ENCODE data around the gene RENBP. TPM values are rescaled to one million over a fixed set of nuclear protein-coding genes. Genes with fewer than 3 reads are reported as not detected.
A peak's percentile ranks its signal among the peaks of the same experiment; 100 is the strongest.

RENBP gene
- total RNA-seq, 1 donor from 2014 or later = 7.2 TPM

DNA sequence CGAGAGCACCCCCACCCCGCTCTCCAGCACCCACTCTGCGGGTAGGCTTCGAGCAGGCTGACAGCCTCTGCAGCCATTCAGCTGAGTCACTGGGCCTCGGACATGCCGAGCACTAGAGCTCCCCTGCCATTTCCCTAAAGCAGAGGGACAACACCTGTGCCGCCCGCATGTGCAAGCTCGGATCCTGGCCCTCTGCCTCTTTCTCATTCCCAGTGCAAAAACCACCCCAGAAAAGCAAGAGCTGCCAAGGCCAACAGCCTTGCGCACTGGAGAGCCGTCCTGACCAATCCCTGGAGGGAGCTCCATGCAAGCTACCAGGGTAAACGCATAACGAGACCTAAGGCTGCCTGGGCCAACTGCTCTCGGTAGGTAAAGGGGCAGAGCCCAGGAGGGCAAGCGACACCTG lies 21.8 kb upstream of the RENBP start:
- H3K4me1 Mint-ChIP-seq = peaks cover 38% of the 10 kb centered on the region
- peaks cover 9% of the 10 kb centered on the region for H3K36me3 Mint-ChIP-seq
- DNase-seq (ENCODE audit: low spot score in 2 of 2, unreplicated experiment in 2 of 2) = no peak
- H3K4me3 Mint-ChIP-seq = no peak overlapping the region
- peak overlapping the region; percentile 61 for H3K27ac Mint-ChIP-seq
- H3K27me3 Mint-ChIP-seq (ENCODE audit: low read depth) = no peaks in the 10 kb centered on the region
- H3K9me3 Mint-ChIP-seq = no peaks in the 10 kb centered on the region
- TF ChIP-seq, protein P1, sequence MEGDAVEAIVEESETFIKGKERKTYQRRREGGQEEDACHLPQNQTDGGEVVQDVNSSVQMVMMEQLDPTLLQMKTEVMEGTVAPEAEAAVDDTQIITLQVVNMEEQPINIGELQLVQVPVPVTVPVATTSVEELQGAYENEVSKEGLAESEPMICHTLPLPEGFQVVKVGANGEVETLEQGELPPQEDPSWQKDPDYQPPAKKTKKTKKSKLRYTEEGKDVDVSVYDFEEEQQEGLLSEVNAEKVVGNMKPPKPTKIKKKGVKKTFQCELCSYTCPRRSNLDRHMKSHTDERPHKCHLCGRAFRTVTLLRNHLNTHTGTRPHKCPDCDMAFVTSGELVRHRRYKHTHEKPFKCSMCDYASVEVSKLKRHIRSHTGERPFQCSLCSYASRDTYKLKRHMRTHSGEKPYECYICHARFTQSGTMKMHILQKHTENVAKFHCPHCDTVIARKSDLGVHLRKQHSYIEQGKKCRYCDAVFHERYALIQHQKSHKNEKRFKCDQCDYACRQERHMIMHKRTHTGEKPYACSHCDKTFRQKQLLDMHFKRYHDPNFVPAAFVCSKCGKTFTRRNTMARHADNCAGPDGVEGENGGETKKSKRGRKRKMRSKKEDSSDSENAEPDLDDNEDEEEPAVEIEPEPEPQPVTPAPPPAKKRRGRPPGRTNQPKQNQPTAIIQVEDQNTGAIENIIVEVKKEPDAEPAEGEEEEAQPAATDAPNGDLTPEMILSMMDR (IDR thresholded peaks at IDR 0.05; ENCODE audit: unreplicated experiment) = no peak

DNA sequence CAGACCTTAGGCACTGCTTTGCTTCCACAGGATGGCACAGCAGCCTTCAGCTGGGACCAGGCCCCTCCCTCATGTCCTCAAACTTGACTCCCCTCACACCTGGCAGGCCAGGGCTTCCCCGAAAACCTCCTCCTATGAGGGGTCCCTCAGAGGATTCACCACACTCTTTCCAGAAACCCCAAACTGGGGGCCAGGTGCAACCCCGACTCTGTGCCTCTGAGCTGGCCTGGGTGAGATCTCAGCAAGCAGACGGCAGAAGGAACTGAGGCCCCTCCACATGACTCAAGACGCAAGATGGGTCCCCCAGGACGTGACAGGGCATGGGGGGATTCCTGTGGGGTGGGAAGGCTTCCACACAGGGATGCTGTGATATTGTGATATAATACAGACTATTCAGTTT lies 21.0 kb upstream of the RENBP start:
- H3K36me3 Mint-ChIP-seq = peaks cover 16% of the 10 kb centered on the region
- H3K9me3 Mint-ChIP-seq = no peaks in the 10 kb centered on the region
- TF ChIP-seq, protein P1 (IDR thresholded peaks at IDR 0.05; ENCODE audit: unreplicated experiment) = no peak
- H3K4me3 Mint-ChIP-seq = no peak overlapping the region
- no peaks in the 10 kb centered on the region for H3K27me3 Mint-ChIP-seq (ENCODE audit: low read depth)
- H3K27ac Mint-ChIP-seq = no peak overlapping the region
- DNase-seq (ENCODE audit: low spot score in 2 of 2, unreplicated experiment in 2 of 2) = no peak
- peaks cover 38% of the 10 kb centered on the region for H3K4me1 Mint-ChIP-seq

DNA sequence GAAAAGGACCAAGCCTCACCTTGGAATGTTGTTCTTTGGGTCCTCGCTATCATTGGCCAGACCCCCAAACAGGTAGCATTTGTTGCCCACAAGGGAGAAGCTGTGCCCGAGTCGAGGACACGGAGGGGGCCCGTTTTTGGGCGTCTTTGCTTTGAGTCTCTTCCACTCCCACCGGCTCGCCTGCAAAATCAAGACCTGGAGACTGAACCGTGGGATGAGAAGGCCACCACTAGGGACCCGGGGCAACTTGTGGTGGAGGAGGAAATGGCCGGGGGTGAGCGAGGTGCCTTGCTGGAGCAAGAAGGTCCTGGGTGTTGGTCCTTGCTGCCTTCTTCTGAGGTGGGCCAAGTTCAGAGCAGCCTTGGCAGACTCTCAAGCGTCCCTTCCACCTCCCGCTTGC lies 19.7 kb upstream of the RENBP start:
- DNase-seq (ENCODE audit: low spot score in 2 of 2, unreplicated experiment in 2 of 2) = no peak
- Mint-ChIP-seq H3K4me1 (peaks cover 30% of the 10 kb centered on the region), H3K9me3 (no peaks in the 10 kb centered on the region), H3K27me3 (ENCODE audit: low read depth) (no peaks in the 10 kb centered on the region), H3K36me3 (peaks cover 17% of the 10 kb centered on the region), H3K4me3 (no peak overlapping the region), H3K27ac (no peak overlapping the region)
- TF ChIP-seq, protein P1 (IDR thresholded peaks at IDR 0.05; ENCODE audit: unreplicated experiment) = no peak

DNA sequence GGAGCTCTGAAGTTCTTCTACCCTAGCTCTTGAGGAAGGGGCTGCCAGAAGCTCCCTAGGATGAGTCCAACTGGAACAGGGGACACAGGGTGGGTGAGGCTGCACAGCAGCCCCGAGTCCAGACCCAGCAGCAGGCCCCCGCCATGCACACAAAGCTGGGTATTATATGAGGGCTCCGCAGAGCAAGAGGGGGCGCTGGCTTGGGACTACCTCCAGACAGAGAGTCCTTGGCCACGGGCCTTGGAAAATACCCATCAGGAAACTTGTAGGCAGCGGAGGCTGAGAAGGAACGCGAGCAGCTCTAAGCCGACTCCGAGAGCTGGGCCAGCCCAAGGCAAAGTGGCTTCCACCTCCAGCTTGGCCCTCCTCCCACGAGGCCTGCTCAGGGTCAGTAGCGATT lies 19.1 kb upstream of the RENBP start:
- H3K4me1 Mint-ChIP-seq = peaks cover 25% of the 10 kb centered on the region
- TF ChIP-seq, protein P1 (IDR thresholded peaks at IDR 0.05; ENCODE audit: unreplicated experiment) = no peak
- DNase-seq (ENCODE audit: low spot score in 2 of 2, unreplicated experiment in 2 of 2) = no peak
- no peaks in the 10 kb centered on the region for H3K27me3 Mint-ChIP-seq (ENCODE audit: low read depth)
- peaks cover 17% of the 10 kb centered on the region for H3K36me3 Mint-ChIP-seq
- H3K27ac Mint-ChIP-seq = no peak overlapping the region
- no peak overlapping the region for H3K4me3 Mint-ChIP-seq
- no peaks in the 10 kb centered on the region for H3K9me3 Mint-ChIP-seq

DNA sequence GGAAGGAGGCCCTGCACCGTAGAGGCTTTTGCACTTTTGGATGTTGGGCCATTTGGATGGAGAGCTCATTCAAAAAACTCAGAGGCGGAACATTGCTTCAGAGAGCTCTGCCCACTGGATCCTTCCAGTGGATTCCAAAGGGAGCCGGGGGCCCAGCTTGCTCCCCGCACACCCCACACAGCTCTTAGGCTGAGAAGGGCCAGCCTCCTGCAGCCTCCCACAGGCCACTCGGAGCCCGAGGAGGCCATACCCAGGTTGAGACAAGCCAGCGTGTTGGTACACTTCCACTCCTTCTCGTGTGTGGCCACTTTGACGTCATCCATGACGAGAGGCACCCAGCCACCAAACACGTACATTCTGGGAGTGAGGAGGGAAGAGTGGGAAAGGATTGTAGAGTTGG lies 16.8 kb upstream of the RENBP start:
- H3K4me3 Mint-ChIP-seq = no peak overlapping the region
- H3K36me3 Mint-ChIP-seq = peaks cover 24% of the 10 kb centered on the region
- peaks cover 4% of the 10 kb centered on the region for H3K4me1 Mint-ChIP-seq

More for the DNA sequence above, 16.8 kb upstream of the RENBP start:
- no peaks in the 10 kb centered on the region for H3K27me3 Mint-ChIP-seq (ENCODE audit: low read depth)
- TF ChIP-seq, protein P1 (IDR thresholded peaks at IDR 0.05; ENCODE audit: unreplicated experiment) = no peak
- DNase-seq (ENCODE audit: low spot score in 2 of 2, unreplicated experiment in 2 of 2) = no peak
- H3K9me3 Mint-ChIP-seq = no peaks in the 10 kb centered on the region
- H3K27ac Mint-ChIP-seq = no peak overlapping the region
